Dendritic cell treated with granulocyte-macrophage colony-stimulating factor and Interleukin-4, amounts not matched to agents 40 ng/mL and 50 ng/mL, for 4 days (primary cell): Measurements from ENCODE around the gene ST14.

ENCODE experiments used
- H3K27ac Mint-ChIP-seq: one replicate; pipeline ENCODE4 v1.8.0; 2022; ENCODE audit warnings: mild to moderate bottlenecking, mixed read lengths
- H3K27me3 Mint-ChIP-seq: one replicate; pipeline ENCODE4 v1.8.0; 2022; ENCODE audit warnings: mild to moderate bottlenecking, mixed read lengths
- H3K36me3 Mint-ChIP-seq: one replicate; pipeline ENCODE4 v1.8.0; 2022; ENCODE audit warnings: low read depth, mixed read lengths
- H3K4me1 Mint-ChIP-seq: one replicate; pipeline ENCODE4 v1.8.0; 2022; ENCODE audit warnings: low read depth, mixed read lengths
- H3K4me3 Mint-ChIP-seq: one replicate; pipeline ENCODE4 v1.8.0; 2022; ENCODE audit warnings: mild to moderate bottlenecking, moderate library complexity, mixed read lengths
- H3K9me3 Mint-ChIP-seq: one replicate; pipeline ENCODE4 v1.8.0; 2022; ENCODE audit warnings: mixed read lengths
- intact Hi-C: fragments of 100-400 bp; cut with micrococcal nuclease; formaldehyde crosslinking; loops from one replicate; pipeline ENCODE4 v1.15.0; 2022

Gene ST14

DNA sequence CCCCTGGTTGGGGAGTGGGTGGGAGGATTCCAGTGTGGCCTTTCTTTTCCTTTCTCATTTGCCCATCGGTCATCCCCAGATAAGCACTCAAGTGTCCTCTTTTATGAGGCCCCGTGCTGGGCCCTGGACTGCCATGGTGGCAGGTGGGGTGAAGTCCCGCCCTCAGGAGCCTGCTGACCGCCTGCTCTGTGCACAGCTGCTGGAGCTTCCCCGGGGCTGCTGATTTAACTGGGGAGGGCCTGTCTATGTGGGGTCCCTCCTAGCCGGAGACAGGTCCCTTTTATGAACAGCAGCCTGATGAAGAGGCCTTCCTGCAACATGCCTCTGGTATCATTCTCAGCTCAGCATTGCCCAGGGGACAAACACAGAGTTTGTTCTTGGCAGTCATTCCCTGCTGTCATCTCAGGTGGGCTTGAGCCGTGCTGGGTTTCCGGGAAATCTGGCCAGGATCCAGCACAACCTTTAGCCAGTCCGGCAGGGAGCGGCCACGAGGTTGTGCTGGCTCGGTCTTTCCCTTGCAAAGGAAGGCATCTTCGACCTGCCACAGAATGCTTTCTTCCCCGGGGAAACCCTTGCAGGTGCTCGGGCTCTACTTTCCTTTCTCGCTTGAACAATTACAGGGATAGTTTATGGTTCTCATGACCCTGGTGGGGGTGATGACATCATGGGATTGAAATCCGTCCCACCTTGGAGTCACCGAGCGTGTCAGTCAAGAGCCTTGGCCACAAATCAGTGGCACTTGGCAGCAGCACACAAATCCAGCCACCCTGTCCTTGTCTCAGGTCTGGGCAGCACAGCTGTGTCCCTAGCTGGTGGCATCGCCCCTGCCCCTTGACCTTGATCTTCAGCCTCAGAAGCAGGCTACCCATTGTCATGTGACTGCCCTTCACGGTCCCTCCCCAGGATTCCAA, 20.1 kb downstream of the ST14 start:
- Mint-ChIP-seq H3K9me3 (peaks cover 10% of the 10 kb centered on the region), H3K4me3 (peak overlapping the region; percentile 30), H3K36me3 (peaks cover 5% of the 10 kb centered on the region), H3K27me3 (no peaks in the 10 kb centered on the region), H3K27ac (peak overlapping the region; percentile 91), H3K4me1 (peaks cover 46% of the 10 kb centered on the region)
- intact Hi-C loops: loop anchor here (2.0 to 5.0 kb wide), 2 partner anchors 13 to 32 kb away; no protein-coding TSS in a partner anchor

DNA sequence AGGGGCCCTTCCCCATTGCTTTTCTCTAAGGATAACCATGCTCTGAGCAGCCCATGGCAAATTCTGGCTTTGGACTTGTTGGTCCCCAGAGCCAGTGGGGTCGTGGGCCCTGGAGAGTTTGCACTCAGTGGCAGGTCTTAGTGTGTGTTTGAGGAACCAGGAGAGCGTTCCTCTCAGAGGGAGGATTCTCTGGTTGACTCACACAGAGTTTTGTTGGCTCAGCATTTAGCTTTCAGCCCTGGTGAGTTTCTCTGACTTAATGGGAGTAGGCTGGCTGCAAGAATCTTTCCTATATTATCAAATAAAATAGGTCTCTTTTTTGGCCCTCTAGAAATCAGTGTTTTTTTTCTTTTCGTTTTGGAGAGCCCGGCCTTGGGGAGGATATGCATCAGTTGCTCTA, 20.9 kb downstream of the ST14 start:
- Mint-ChIP-seq H3K27me3 (no peaks in the 10 kb centered on the region), H3K4me1 (peaks cover 46% of the 10 kb centered on the region), H3K9me3 (peaks cover 1% of the 10 kb centered on the region), H3K36me3 (no peaks in the 10 kb centered on the region), H3K4me3 (peak overlapping the region; percentile 30), H3K27ac (peak overlapping the region; percentile 91)
- intact Hi-C loops: loop anchor here (2.0 to 5.0 kb wide), 2 partner anchors 14 to 33 kb away; no protein-coding TSS in a partner anchor

DNA sequence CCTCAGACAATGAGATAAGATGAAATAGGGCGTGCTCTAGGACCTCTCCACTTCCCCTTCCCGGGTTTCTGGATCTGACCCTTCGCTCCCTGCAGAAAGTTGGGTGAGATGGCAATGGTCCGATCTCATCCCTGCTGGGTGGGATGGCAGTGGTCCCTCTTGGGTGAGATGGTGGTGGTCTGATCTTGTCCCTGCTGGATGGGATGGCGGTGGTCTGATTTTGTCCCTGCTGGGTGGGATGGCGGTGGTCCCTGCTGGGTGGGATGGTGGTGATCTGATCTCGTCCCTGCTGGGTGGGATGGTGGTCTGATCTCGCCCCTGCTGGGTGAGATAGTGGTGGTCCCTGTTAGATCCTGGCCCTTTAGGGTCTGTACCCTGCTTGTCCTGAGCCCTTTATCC, 21.3 kb downstream of the ST14 start:
- Mint-ChIP-seq H3K9me3 (no peaks in the 10 kb centered on the region), H3K27ac (peak overlapping the region; percentile 91), H3K36me3 (no peaks in the 10 kb centered on the region), H3K4me3 (no peak overlapping the region), H3K27me3 (no peaks in the 10 kb centered on the region), H3K4me1 (peaks cover 46% of the 10 kb centered on the region)
- intact Hi-C loops: loop anchor here (2.0 to 5.0 kb wide), 2 partner anchors 14 to 34 kb away; no protein-coding TSS in a partner anchor

DNA sequence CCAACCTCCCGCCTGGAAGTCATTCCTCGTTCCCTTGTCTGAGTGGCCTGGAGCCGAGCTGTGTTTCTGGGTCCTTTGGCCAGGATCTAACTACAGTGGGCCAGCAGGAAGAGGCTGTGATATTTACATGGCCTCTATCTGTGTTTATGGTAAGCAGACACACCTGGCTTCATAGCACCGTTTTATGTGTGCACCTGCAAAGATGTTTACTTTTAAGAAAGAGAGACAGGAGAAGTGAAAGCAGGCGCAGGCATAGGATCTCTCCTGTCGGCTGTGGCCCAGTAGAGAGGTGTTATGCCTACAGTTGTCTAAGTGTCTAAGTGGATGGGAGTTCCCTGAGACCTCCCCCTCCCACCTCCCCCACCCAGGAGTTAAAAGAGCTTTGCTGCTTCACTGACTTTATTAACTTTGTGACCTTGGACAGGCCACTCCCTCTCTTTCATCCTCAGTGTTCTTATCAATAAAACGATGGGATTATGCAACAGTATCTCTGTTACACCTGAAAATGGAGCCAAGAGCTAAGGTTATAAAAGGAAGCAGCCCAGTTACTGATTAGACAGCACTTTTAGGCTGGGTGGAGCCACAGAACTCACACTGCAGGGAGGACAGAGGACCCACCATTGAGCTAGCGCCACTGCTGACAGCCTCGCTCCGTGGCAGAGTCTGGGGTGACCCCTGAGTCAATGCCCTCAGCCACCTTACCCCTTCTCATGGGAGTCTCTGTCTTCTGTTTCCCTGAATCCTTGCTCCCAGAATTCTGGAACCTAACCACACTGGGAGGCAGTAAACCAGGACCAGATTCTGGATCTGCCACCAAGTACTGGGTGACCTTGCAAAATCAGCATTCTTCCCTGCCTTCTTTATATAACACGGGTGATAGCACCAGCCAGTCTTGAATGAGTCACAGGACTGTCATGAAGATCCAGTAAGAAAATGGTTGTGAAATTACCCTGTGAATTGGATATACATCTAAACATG, 22.0 kb downstream of the ST14 start:
- H3K27me3 Mint-ChIP-seq: no peaks in the 10 kb centered on the region
- H3K4me1 Mint-ChIP-seq: peaks cover 46% of the 10 kb centered on the region
- H3K4me3 Mint-ChIP-seq: no peak overlapping the region
- intact Hi-C loops: loop anchor here (2.0 to 5.0 kb wide), 2 partner anchors 15 to 34 kb away; no protein-coding TSS in a partner anchor
- no peaks in the 10 kb centered on the region for H3K9me3 Mint-ChIP-seq
- H3K27ac Mint-ChIP-seq: peak overlapping the region; percentile 91
- no peaks in the 10 kb centered on the region for H3K36me3 Mint-ChIP-seq

DNA sequence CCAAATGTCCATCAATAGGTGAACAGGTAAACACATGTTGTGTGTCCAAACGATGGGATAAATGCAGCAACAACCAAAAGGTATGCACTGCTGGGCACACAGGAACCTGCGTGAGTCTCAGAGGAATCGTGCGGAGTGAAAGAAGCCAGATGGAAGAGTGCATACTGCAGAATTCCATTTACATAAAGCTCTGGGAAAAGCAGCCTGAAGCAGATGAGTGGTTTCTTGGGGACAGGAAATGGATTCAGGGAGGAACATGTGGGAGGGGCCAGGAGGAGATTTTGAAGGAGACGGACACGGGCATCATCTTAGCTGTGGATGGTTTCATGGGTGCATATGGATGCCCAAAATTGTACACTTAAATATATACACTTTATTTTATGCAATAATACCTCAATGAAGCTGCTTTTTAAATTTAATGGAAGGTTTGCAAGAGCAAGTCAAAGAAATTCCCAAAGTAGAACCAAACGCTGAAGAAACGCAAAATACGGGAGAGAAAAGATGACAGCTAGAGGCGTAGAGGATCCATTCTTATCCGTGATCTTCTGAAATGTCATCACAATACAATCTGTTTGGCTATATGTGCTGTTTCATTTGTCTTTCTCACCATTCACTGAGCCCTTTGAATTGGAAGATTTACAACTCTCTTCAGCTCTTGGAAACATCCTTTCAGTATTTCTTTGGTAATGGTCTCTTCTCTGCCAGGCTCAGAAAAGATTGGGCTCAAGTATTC, 24.5 kb downstream of the ST14 start:
- no peak overlapping the region for H3K27ac Mint-ChIP-seq
- intact Hi-C loops: loop anchor here (5.0 kb wide), 1 partner anchor 37 kb away; no protein-coding TSS in a partner anchor
- no peaks in the 10 kb centered on the region for H3K9me3 Mint-ChIP-seq
- no peaks in the 10 kb centered on the region for H3K27me3 Mint-ChIP-seq
- peaks cover 36% of the 10 kb centered on the region for H3K4me1 Mint-ChIP-seq
- no peaks in the 10 kb centered on the region for H3K36me3 Mint-ChIP-seq
- H3K4me3 Mint-ChIP-seq: no peak overlapping the region

DNA sequence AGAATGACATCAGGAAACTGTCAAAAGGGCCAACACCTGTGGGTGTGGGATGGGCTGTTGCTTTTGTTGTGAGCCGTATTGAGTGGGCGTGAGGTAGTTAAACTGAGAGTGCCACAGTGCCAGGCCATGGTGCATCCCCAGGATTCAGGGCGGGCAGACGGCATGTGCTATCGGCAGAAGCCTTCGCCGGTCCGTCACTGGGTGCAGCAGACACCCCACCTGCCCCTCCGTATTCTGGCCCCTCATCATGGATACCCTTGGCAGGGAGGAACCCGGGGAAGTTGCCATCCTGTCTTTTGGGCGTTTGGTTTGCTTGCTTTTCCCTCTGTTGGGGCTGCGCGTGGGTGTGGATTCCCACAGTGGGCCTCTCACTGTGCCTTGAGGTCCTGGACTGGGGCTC, 27.5 kb downstream of the ST14 start:
- H3K27me3 Mint-ChIP-seq: no peaks in the 10 kb centered on the region
- H3K4me3 Mint-ChIP-seq: no peak overlapping the region
- no peak overlapping the region for H3K27ac Mint-ChIP-seq
- intact Hi-C loops: no loop called here
- no peaks in the 10 kb centered on the region for H3K36me3 Mint-ChIP-seq
- H3K4me1 Mint-ChIP-seq: peaks cover 24% of the 10 kb centered on the region
- no peaks in the 10 kb centered on the region for H3K9me3 Mint-ChIP-seq

DNA sequence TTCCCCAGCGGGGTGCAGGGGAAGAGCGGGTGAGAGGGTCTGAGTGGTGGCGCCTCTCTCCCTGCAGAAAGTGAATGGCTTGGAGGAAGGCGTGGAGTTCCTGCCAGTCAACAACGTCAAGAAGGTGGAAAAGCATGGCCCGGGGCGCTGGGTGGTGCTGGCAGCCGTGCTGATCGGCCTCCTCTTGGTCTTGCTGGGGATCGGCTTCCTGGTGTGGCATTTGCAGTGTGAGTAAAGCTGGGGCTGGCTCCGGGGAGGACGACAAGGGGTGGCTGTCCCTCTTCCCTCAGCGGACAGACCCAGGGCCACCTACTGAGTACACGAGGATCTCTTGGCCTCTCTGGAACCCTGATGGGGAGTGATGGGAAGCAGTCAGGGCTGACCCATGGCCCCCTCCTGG, 28.5 kb downstream of the ST14 start:
- Mint-ChIP-seq H3K4me3 (no peak overlapping the region), H3K9me3 (no peaks in the 10 kb centered on the region), H3K36me3 (no peaks in the 10 kb centered on the region), H3K27ac (peak overlapping the region; percentile 77), H3K4me1 (peaks cover 19% of the 10 kb centered on the region), H3K27me3 (no peaks in the 10 kb centered on the region)
- intact Hi-C loops: no loop called here

DNA sequence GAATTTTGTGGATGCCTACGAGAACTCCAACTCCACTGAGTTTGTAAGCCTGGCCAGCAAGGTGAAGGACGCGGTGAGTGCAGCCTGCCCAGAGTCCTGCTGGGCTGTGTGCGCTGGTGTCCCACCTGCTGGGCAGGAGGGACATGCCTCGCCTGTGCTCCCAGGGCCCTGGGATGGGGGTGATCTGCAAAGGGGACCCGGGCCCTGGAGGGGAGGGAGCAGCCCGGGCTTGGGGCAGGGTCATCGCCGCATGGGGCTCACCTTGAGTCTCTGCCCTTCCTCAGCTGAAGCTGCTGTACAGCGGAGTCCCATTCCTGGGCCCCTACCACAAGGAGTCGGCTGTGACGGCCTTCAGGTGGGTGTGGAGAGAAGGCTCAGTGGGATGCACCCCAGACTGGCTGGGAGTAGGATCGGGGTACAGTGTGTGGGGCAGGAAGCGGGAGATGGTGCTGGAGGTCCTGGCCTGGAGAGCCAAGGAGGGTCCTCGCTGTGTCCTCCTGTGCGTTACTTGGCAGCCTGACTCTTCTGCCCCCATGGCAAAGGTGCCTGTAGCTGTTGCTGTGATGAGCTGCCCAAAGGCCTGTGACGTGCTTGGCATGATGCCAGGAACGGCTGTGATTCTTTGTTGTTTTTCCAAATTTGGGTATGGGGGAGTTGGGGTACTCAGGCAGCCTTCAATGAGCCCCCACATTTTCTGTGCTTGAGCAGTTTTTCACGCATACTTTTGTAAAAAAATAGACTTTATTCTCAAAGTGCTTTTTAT, 29.2 kb downstream of the ST14 start:
- Mint-ChIP-seq H3K27ac (peak overlapping the region; percentile 77), H3K36me3 (no peaks in the 10 kb centered on the region), H3K9me3 (no peaks in the 10 kb centered on the region), H3K4me3 (no peak overlapping the region), H3K27me3 (no peaks in the 10 kb centered on the region), H3K4me1 (peaks cover 19% of the 10 kb centered on the region)
- intact Hi-C loops: no loop called here

DNA sequence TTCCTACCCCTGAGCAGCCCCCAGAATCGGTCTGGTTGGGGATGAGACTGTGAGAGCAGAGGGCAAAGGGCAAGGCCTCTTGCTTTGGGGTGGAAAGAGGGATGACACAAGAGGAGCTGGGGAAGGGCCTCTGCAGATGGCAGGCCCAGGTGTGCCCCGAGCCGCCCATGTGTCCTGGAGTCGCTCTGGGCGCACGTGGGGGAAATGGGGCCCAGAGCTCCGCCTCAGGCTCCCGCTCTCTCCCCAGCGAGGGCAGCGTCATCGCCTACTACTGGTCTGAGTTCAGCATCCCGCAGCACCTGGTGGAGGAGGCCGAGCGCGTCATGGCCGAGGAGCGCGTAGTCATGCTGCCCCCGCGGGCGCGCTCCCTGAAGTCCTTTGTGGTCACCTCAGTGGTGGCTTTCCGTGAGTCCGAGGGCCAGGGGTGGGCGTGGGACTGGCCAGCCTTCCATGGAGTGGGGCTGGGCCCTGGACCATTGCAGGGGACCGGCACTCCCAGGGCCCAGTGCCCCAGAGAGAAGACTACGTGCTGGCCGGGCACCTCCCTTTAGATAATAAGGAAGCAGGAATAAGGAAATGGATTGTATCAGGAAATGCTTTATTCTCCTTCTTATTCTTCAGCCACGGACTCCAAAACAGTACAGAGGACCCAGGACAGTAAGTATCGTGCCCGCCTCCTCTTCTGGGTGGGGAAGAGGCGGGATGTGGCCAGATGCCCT, 30.1 kb downstream of the ST14 start:
- H3K4me1 Mint-ChIP-seq: peaks cover 19% of the 10 kb centered on the region
- peak overlapping the region; percentile 77 for H3K27ac Mint-ChIP-seq
- no peaks in the 10 kb centered on the region for H3K27me3 Mint-ChIP-seq
- peaks cover 5% of the 10 kb centered on the region for H3K36me3 Mint-ChIP-seq
- intact Hi-C loops: no loop called here
- peak overlapping the region; percentile 39 for H3K4me3 Mint-ChIP-seq
- H3K9me3 Mint-ChIP-seq: no peaks in the 10 kb centered on the region

DNA sequence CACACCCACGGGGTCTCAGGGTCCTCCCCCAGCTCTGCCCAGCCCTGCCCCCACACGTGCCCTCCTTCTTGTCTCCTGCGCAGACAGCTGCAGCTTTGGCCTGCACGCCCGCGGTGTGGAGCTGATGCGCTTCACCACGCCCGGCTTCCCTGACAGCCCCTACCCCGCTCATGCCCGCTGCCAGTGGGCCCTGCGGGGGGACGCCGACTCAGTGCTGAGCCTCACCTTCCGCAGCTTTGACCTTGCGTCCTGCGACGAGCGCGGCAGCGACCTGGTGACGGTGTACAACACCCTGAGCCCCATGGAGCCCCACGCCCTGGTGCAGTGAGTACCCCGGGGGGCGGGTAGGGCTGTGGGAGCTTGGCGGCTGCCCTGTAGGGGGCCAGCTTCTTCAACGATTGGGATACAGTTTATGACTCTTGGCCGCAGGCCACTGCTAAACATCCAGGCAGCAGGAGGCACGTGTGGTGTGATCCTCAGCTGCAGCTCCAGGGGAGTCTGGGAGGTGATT, 30.8 kb downstream of the ST14 start:
- intact Hi-C loops: no loop called here
- Mint-ChIP-seq H3K27ac (peak overlapping the region; percentile 77), H3K27me3 (no peaks in the 10 kb centered on the region), H3K9me3 (no peaks in the 10 kb centered on the region), H3K4me1 (peaks cover 19% of the 10 kb centered on the region), H3K36me3 (peaks cover 13% of the 10 kb centered on the region), H3K4me3 (peak overlapping the region; percentile 39)

DNA sequence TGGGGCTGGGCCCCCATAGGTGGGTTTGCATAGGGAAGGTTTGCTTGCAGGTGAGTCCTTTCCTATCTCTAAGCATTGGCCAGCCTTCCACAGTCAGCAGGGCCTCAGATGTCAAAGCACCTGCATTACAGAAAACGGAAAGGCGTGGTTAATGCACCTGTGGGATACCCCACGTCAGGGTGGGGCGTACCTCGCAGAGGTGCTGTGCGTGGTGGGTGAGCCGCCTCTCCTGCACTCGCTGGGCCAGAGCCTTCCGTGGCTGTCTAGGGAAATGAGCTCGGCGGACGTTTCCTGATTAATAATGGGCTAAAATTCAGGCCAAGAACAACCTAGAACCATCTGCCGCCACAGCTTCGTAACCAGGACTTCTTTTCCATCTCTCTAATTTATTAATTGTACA, 32.3 kb downstream of the ST14 start:
- intact Hi-C loops: no loop called here
- peaks cover 13% of the 10 kb centered on the region for H3K36me3 Mint-ChIP-seq
- H3K4me1 Mint-ChIP-seq: peaks cover 19% of the 10 kb centered on the region

DNA sequence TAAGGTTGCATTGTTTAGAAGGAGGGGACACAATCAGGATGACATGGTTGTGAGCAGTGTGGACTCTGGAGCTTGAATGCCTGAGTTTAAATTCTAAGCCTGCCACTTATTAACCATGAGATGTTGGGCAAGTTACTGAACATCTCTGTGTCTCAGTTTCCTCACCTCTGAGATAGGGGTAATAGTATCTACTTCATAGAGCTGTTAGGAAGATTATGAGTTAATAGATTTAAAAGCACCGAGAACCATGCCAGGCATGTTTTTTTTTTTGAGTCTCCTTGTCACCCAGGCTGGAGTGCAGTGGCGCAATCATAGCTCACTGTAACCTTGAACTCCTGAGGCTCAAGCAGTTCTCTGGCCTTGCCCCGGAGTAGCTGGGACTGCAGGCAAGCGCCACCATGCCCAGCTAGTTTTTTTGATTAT, 33.3 kb downstream of the ST14 start:
- no peaks in the 10 kb centered on the region for H3K9me3 Mint-ChIP-seq
- H3K27ac Mint-ChIP-seq: no peak overlapping the region
- peaks cover 13% of the 10 kb centered on the region for H3K36me3 Mint-ChIP-seq
- intact Hi-C loops: no loop called here
- H3K4me1 Mint-ChIP-seq: peaks cover 19% of the 10 kb centered on the region
- H3K4me3 Mint-ChIP-seq: no peak overlapping the region
- no peaks in the 10 kb centered on the region for H3K27me3 Mint-ChIP-seq

More for the DNA sequence above, 32.3 kb downstream of the ST14 start:
- no peaks in the 10 kb centered on the region for H3K27me3 Mint-ChIP-seq
- H3K27ac Mint-ChIP-seq: no peak overlapping the region
- no peak overlapping the region for H3K4me3 Mint-ChIP-seq
- H3K9me3 Mint-ChIP-seq: no peaks in the 10 kb centered on the region
